ENCODE data around the gene SLC35F3. TPM values are rescaled to one million over a fixed set of nuclear protein-coding genes. Genes with fewer than 3 reads are reported as not detected.

The SLC35F3 gene
- total RNA-seq, 5 donors from 2014 or later (not counting 1 experiment from before 2014, with no cell fraction given) = 0.19 to 4.6 (median 1.3) TPM; not detected in 1

GRCh38 chr1:234022302-234022701 lies 117.8 kb downstream of the SLC35F3 start:
- no peaks in the 10 kb centered on the region for H3K36me3 Mint-ChIP-seq
- Histone ChIP-seq H3K4me3 (ENCODE audit: control insufficient read depth in 1 of 2, extremely low read depth in 1 of 2, low read length in 1 of 2) (no peak overlapping the region), H3K27ac (ENCODE audit: low read length) (no peak overlapping the region), H3K9me3 (no peaks in the 10 kb centered on the region), H3K27me3 (replicated peaks in 1 of 2; ENCODE audit: control insufficient read depth in 2 of 2, extremely low read depth in 1 of 2, insufficient read depth in 2 of 2, low read length in 1 of 2) (peaks cover 0 to 7% of the 10 kb centered on the region in 2 experiments), H3K36me3 (ENCODE audit: control insufficient read depth in 2 of 2, extremely low read depth in 1 of 2, insufficient read depth in 1 of 2, low read length in 1 of 2) (no peaks in the 10 kb centered on the region), H3K4me1 (ENCODE audit: control insufficient read depth in 1 of 2, extremely low read depth in 1 of 2, insufficient read depth in 2 of 2, low read length in 2 of 2) (no peaks in the 10 kb centered on the region)
- no peak for ATAC-seq (replicated peaks in 1 of 4)
- no peaks in the 10 kb centered on the region for H3K4me1 Mint-ChIP-seq
- 80% methylated on average over 1 of the region's 2 CpGs for WGBS (ENCODE audit: insufficient coverage)
- H3K4me3 Mint-ChIP-seq = no peak overlapping the region
- no peak overlapping the region for H3K27ac Mint-ChIP-seq
- no peak for DNase-seq
- peaks cover 6 to 14% of the 10 kb centered on the region in 2 donors for H3K27me3 Mint-ChIP-seq
- H3K9me3 Mint-ChIP-seq = no peaks in the 10 kb centered on the region
- ChIA-PET CTCF (interaction anchor here in 1 of 2 donors (0.6 kb wide), 1 partner anchor 94 kb away, joined by 3 read pairs; no protein-coding TSS in a partner anchor), POLR2A (no interaction called here)

GRCh38 chr1:234039603-234040002 lies 135.1 kb downstream of the SLC35F3 start:
- Histone ChIP-seq H3K9me3 (no peaks in the 10 kb centered on the region), H3K27ac (ENCODE audit: low read length) (no peak overlapping the region), H3K4me1 (ENCODE audit: control insufficient read depth in 1 of 2, extremely low read depth in 1 of 2, insufficient read depth in 2 of 2, low read length in 2 of 2) (no peaks in the 10 kb centered on the region), H3K27me3 (replicated peaks in 1 of 2; ENCODE audit: control insufficient read depth in 2 of 2, extremely low read depth in 1 of 2, insufficient read depth in 2 of 2, low read length in 1 of 2) (peaks cover 3 to 7% of the 10 kb centered on the region in 2 experiments), H3K4me3 (ENCODE audit: control insufficient read depth in 1 of 2, extremely low read depth in 1 of 2, low read length in 1 of 2) (no peak overlapping the region), H3K36me3 (ENCODE audit: control insufficient read depth in 2 of 2, extremely low read depth in 1 of 2, insufficient read depth in 1 of 2, low read length in 1 of 2) (no peaks in the 10 kb centered on the region)
- Mint-ChIP-seq H3K27me3 (peaks cover 13 to 33% of the 10 kb centered on the region in 2 donors), H3K4me1 (no peaks in the 10 kb centered on the region), H3K4me3 (no peak overlapping the region), H3K9me3 (peaks cover 0 to 9% (median under 1%) of the 10 kb centered on the region in 3 donors), H3K36me3 (no peaks in the 10 kb centered on the region), H3K27ac (no peak overlapping the region)
- CTCF ChIA-PET = interaction anchor here in 1 of 2 donors (0.6 kb wide), 1 partner anchor 44 kb away, joined by 5 read pairs; no protein-coding TSS in a partner anchor
- ATAC-seq (replicated peaks in 1 of 4) (no peak), DNase-seq (no peak)
- POLR2A ChIA-PET = no interaction called here
- WGBS (ENCODE audit: insufficient coverage) = 94% methylated on average over 8 of the region's 8 CpGs

- ChIA-PET POLR2A (no interaction called here), CTCF (no interaction called here)
- no peak overlapping the region for H3K27ac ChIP-seq (ENCODE audit: low read length)
- peaks cover 0 to 11% (median 2%) of the 10 kb centered on the region in 3 donors for H3K9me3 Mint-ChIP-seq
- ATAC-seq (replicated peaks in 1 of 4) (no peak), DNase-seq (no peak)
- no peaks in the 10 kb centered on the region for H3K9me3 ChIP-seq
- no peak overlapping the region for H3K27ac Mint-ChIP-seq
- H3K4me3 Mint-ChIP-seq = no peak overlapping the region
- H3K27me3 Mint-ChIP-seq = peaks cover 13 to 23% of the 10 kb centered on the region in 2 donors
- H3K4me1 Mint-ChIP-seq = no peaks in the 10 kb centered on the region
- no peaks in the 10 kb centered on the region for H3K36me3 Mint-ChIP-seq
- 71% methylated on average over 1 of the region's 9 CpGs for WGBS (ENCODE audit: insufficient coverage)
- H3K36me3 ChIP-seq (ENCODE audit: control insufficient read depth in 2 of 2, extremely low read depth in 1 of 2, insufficient read depth in 1 of 2, low read length in 1 of 2) = no peaks in the 10 kb centered on the region
- H3K4me3 ChIP-seq (ENCODE audit: control insufficient read depth in 1 of 2, extremely low read depth in 1 of 2, low read length in 1 of 2) = no peak overlapping the region
- peaks cover 3 to 7% of the 10 kb centered on the region in 2 experiments for H3K27me3 ChIP-seq (replicated peaks in 1 of 2; ENCODE audit: control insufficient read depth in 2 of 2, extremely low read depth in 1 of 2, insufficient read depth in 2 of 2, low read length in 1 of 2)
- no peaks in the 10 kb centered on the region for H3K4me1 ChIP-seq (ENCODE audit: control insufficient read depth in 1 of 2, extremely low read depth in 1 of 2, insufficient read depth in 2 of 2, low read length in 2 of 2)
Measured at GRCh38 chr1:234040446-234041317, 136.2 kb downstream of the SLC35F3 start.

- no CpG with 5 or more reads among the region's 1 CpG for WGBS (ENCODE audit: insufficient coverage)
- Mint-ChIP-seq H3K4me3 (no peak overlapping the region), H3K27me3 (peaks cover 6 to 7% of the 10 kb centered on the region in 2 donors), H3K36me3 (no peaks in the 10 kb centered on the region), H3K4me1 (no peaks in the 10 kb centered on the region), H3K27ac (no peak overlapping the region), H3K9me3 (peaks cover 6 to 25% (median 9%) of the 10 kb centered on the region in 3 donors)
- no peaks in the 10 kb centered on the region for H3K36me3 ChIP-seq (ENCODE audit: control insufficient read depth in 2 of 2, extremely low read depth in 1 of 2, insufficient read depth in 1 of 2, low read length in 1 of 2)
- no peaks in the 10 kb centered on the region for H3K9me3 ChIP-seq
- no peak overlapping the region for H3K27ac ChIP-seq (ENCODE audit: low read length)
- no peak for DNase-seq
- H3K4me3 ChIP-seq (ENCODE audit: control insufficient read depth in 1 of 2, extremely low read depth in 1 of 2, low read length in 1 of 2) = no peak overlapping the region
- peaks cover 3 to 7% of the 10 kb centered on the region in 2 experiments for H3K27me3 ChIP-seq (replicated peaks in 1 of 2; ENCODE audit: control insufficient read depth in 2 of 2, extremely low read depth in 1 of 2, insufficient read depth in 2 of 2, low read length in 1 of 2)
- H3K4me1 ChIP-seq (ENCODE audit: control insufficient read depth in 1 of 2, extremely low read depth in 1 of 2, insufficient read depth in 2 of 2, low read length in 2 of 2) = no peaks in the 10 kb centered on the region
- no peak for ATAC-seq (replicated peaks in 1 of 4)
- CTCF ChIA-PET = no interaction called here
- POLR2A ChIA-PET = no interaction called here
Measured at GRCh38 chr1:234044079-234044478, 139.6 kb downstream of the SLC35F3 start.

GRCh38 chr1:234047123-234047522 lies 142.6 kb downstream of the SLC35F3 start:
- Histone ChIP-seq H3K9me3 (no peaks in the 10 kb centered on the region), H3K4me3 (ENCODE audit: control insufficient read depth in 1 of 2, extremely low read depth in 1 of 2, low read length in 1 of 2) (no peak overlapping the region), H3K36me3 (ENCODE audit: control insufficient read depth in 2 of 2, extremely low read depth in 1 of 2, insufficient read depth in 1 of 2, low read length in 1 of 2) (no peaks in the 10 kb centered on the region), H3K27ac (ENCODE audit: low read length) (no peak overlapping the region), H3K4me1 (ENCODE audit: control insufficient read depth in 1 of 2, extremely low read depth in 1 of 2, insufficient read depth in 2 of 2, low read length in 2 of 2) (no peaks in the 10 kb centered on the region), H3K27me3 (replicated peaks in 1 of 2; ENCODE audit: control insufficient read depth in 2 of 2, extremely low read depth in 1 of 2, insufficient read depth in 2 of 2, low read length in 1 of 2) (peaks cover 0 to 3% of the 10 kb centered on the region in 2 experiments)
- POLR2A ChIA-PET = no interaction called here
- DNase-seq (no peak), ATAC-seq (replicated peaks in 1 of 4) (no peak)
- Mint-ChIP-seq H3K27me3 (peaks cover 5 to 6% of the 10 kb centered on the region in 2 donors), H3K9me3 (peaks cover 8 to 28% (median 9%) of the 10 kb centered on the region in 3 donors), H3K4me3 (no peak overlapping the region), H3K27ac (no peak overlapping the region), H3K4me1 (no peaks in the 10 kb centered on the region), H3K36me3 (no peaks in the 10 kb centered on the region)
- CTCF ChIA-PET = no interaction called here

- Histone ChIP-seq H3K27ac (ENCODE audit: low read length) (no peak overlapping the region), H3K4me3 (ENCODE audit: control insufficient read depth in 1 of 2, extremely low read depth in 1 of 2, low read length in 1 of 2) (no peak overlapping the region), H3K27me3 (replicated peaks in 1 of 2; ENCODE audit: control insufficient read depth in 2 of 2, extremely low read depth in 1 of 2, insufficient read depth in 2 of 2, low read length in 1 of 2) (peaks cover 0 to 7% of the 10 kb centered on the region in 2 experiments), H3K36me3 (ENCODE audit: control insufficient read depth in 2 of 2, extremely low read depth in 1 of 2, insufficient read depth in 1 of 2, low read length in 1 of 2) (no peaks in the 10 kb centered on the region), H3K4me1 (ENCODE audit: control insufficient read depth in 1 of 2, extremely low read depth in 1 of 2, insufficient read depth in 2 of 2, low read length in 2 of 2) (no peaks in the 10 kb centered on the region), H3K9me3 (no peaks in the 10 kb centered on the region)
- no peaks in the 10 kb centered on the region for H3K36me3 Mint-ChIP-seq
- H3K4me3 Mint-ChIP-seq = no peak overlapping the region
- H3K27me3 Mint-ChIP-seq = peaks cover 7 to 13% of the 10 kb centered on the region in 2 donors
- no CpG with 5 or more reads among the region's 3 CpGs for WGBS (ENCODE audit: insufficient coverage)
- POLR2A ChIA-PET = no interaction called here
- no peak for DNase-seq
- peaks cover 5 to 14% (median 11%) of the 10 kb centered on the region in 3 donors for H3K9me3 Mint-ChIP-seq
- CTCF ChIA-PET = no interaction called here
- peaks cover 0 to 2% (median 0%) of the 10 kb centered on the region in 3 donors for H3K4me1 Mint-ChIP-seq
- ATAC-seq (replicated peaks in 1 of 4) = no peak
- no peak overlapping the region for H3K27ac Mint-ChIP-seq
Measured at GRCh38 chr1:234062166-234062565, 157.7 kb downstream of the SLC35F3 start.
